Neural progenitor cell (in vitro differentiated cells): Measurements from ENCODE around the gene SERPINA6.

Source experiments
- EZH2 ChIP-seq: fragments of 200-600 bp; sonication (generic); IDR thresholded peaks from 2 replicates; pipeline ENCODE4 v1.6.1; 2017; ENCODE audit warnings: antibody characterized with exemption, mild to moderate bottlenecking, moderate library complexity
- EZH2phosphoT487 ChIP-seq: fragments of 200-600 bp; sonication (generic); IDR thresholded peaks from 2 replicates; pipeline ENCODE4 v1.6.1; 2017; ENCODE audit warnings: antibody characterized with exemption
- TF ChIP-seq, protein P1 (sequence below): fragments of 200-600 bp; sonication (generic); IDR thresholded peaks from 2 replicates; pipeline ENCODE4 v1.5.1; 2017; ENCODE audit warnings: antibody characterized with exemption, mild to moderate bottlenecking

DNA sequence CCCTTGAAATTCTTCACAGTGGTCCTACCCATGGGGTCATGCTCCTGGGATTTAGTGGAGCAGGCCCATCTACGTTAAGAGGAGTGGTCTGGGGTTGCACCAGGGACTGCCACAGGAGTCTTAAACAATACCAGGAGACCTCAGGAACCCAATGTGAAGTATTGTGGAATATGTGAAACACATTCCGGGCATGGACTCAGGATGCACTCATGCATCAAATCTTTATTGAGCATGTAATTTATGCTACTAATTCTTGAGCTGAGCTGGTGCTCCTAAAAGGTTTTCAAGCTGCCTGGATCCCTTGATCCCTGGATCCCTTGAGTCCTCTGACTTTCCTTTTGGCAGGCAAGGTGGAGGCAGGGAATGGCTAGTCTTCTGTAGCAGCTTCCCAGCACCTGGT is 38.9 kb downstream of the SERPINA6 start:
- TF ChIP-seq, protein P1, sequence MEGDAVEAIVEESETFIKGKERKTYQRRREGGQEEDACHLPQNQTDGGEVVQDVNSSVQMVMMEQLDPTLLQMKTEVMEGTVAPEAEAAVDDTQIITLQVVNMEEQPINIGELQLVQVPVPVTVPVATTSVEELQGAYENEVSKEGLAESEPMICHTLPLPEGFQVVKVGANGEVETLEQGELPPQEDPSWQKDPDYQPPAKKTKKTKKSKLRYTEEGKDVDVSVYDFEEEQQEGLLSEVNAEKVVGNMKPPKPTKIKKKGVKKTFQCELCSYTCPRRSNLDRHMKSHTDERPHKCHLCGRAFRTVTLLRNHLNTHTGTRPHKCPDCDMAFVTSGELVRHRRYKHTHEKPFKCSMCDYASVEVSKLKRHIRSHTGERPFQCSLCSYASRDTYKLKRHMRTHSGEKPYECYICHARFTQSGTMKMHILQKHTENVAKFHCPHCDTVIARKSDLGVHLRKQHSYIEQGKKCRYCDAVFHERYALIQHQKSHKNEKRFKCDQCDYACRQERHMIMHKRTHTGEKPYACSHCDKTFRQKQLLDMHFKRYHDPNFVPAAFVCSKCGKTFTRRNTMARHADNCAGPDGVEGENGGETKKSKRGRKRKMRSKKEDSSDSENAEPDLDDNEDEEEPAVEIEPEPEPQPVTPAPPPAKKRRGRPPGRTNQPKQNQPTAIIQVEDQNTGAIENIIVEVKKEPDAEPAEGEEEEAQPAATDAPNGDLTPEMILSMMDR = no peak
- TF ChIP-seq EZH2 (no peak), EZH2phosphoT487 (no peak)
